Measurements from ENCODE around the gene SPAG8. TPM values are rescaled to one million over a fixed set of nuclear protein-coding genes. Genes with fewer than 3 reads are reported as not detected.

SPAG8 gene
- total RNA-seq, 1 experiment from 2014 or later = 0.29 TPM

DNA sequence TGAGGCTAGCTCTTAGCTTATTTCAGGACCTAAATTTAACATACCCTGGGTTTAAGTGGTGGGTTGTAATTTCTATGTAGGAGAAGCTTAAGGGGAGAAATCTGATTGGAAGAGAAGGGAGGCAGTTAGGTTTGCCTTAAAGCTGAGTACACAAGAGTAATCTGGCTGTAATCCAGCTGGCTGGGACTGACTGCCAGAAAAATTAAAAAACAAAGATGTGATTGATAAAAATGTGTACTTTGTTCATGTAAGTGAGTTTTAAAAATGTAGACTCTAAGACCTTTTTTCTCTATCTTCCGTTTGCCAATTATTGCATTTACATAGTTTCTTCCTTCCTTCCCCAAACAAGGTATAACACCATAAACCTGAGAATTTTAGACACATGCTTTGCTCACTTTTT, 40.5 kb downstream of the SPAG8 start:
- POLR2A ChIA-PET = interaction anchor here (1.2 kb wide), 1 partner anchor 25 kb away, joined by 3 read pairs; no protein-coding TSS in a partner anchor

DNA sequence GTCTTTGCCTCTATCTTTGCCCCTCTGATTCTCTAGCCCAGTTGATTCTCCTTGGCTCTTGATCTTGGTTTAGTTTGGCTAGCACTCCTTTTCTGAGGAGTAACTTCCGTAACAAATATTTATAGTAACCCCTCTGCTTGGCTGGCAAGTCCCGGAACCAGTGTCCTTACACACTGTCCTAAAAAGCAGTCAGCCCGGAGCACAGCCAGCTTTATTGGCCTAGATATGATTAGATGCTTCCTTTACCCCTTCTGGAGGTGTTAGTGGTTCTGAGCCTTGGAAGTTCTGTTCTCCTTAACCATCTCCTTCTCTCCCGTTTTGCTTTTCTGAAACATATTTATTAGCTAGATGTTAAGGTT, 41.0 kb downstream of the SPAG8 start:
- DNase-seq = no peak
- Mint-ChIP-seq H3K4me1 (ENCODE audit: low read depth, unreplicated experiment) (no peaks in the 10 kb centered on the region), H3K4me3 (ENCODE audit: unreplicated experiment) (no peak overlapping the region), H3K9me3 (ENCODE audit: unreplicated experiment) (no peaks in the 10 kb centered on the region), H3K36me3 (ENCODE audit: insufficient read depth, unreplicated experiment) (no peaks in the 10 kb centered on the region), H3K27ac (ENCODE audit: unreplicated experiment) (no peak overlapping the region), H3K27me3 (ENCODE audit: insufficient read depth, unreplicated experiment) (no peaks in the 10 kb centered on the region)
- Histone ChIP-seq H3K36me3 (ENCODE audit: control insufficient read depth, insufficient read depth, low read length) (no peaks in the 10 kb centered on the region), H3K9me3 (no peaks in the 10 kb centered on the region), H3K27me3 (replicated peaks; ENCODE audit: control insufficient read depth, insufficient read depth, low read length) (no peaks in the 10 kb centered on the region), H3K4me1 (peaks cover 16% of the 10 kb centered on the region), H3K4me3 (ENCODE audit: low read depth, low read length) (no peak overlapping the region)
- intact Hi-C loops (cut with micrococcal nuclease; ENCODE audit: unreplicated experiment) = no loop called here
- ChIA-PET POLR2A (no interaction called here), CTCF (interaction anchor here (1.3 to 2.1 kb wide), 3 partner anchors 19 to 111 kb away, joined by 3 to 9 read pairs (median 4); no protein-coding TSS in a partner anchor)
- BruUV-seq (replicated peaks) = no TSS peak
- no peak for TF ChIP-seq CTCF (IDR thresholded peaks at IDR 0.05; ENCODE audit: insufficient read depth in 1 of 2, low read depth in 1 of 2, low read length in 1 of 2, severe bottlenecking in 1 of 2, unreplicated experiment in 1 of 2)

More for the DNA sequence above, 40.5 kb downstream of the SPAG8 start:
- no peak for TF ChIP-seq CTCF (IDR thresholded peaks at IDR 0.05; ENCODE audit: insufficient read depth in 1 of 2, low read depth in 1 of 2, low read length in 1 of 2, severe bottlenecking in 1 of 2, unreplicated experiment in 1 of 2)
- DNase-seq = no peak
- no peaks in the 10 kb centered on the region for H3K9me3 ChIP-seq
- no TSS peak for BruUV-seq (replicated peaks)
- intact Hi-C loops (cut with micrococcal nuclease; ENCODE audit: unreplicated experiment) = no loop called here
- no peaks in the 10 kb centered on the region for H3K27me3 Mint-ChIP-seq (ENCODE audit: insufficient read depth, unreplicated experiment)
- H3K4me1 Mint-ChIP-seq (ENCODE audit: low read depth, unreplicated experiment) = no peaks in the 10 kb centered on the region
- H3K9me3 Mint-ChIP-seq (ENCODE audit: unreplicated experiment) = no peaks in the 10 kb centered on the region
- H3K4me1 ChIP-seq = peaks cover 16% of the 10 kb centered on the region
- H3K27me3 ChIP-seq (replicated peaks; ENCODE audit: control insufficient read depth, insufficient read depth, low read length) = no peaks in the 10 kb centered on the region
- H3K4me3 Mint-ChIP-seq (ENCODE audit: unreplicated experiment) = no peak overlapping the region
- CTCF ChIA-PET = interaction anchor here (0.5 to 2.1 kb wide), 5 partner anchors 11 to 111 kb away, joined by 3 to 9 read pairs (median 4); no protein-coding TSS in a partner anchor
- H3K27ac Mint-ChIP-seq (ENCODE audit: unreplicated experiment) = no peak overlapping the region
- H3K36me3 ChIP-seq (ENCODE audit: control insufficient read depth, insufficient read depth, low read length) = no peaks in the 10 kb centered on the region
- H3K4me3 ChIP-seq (ENCODE audit: low read depth, low read length) = no peak overlapping the region
- H3K36me3 Mint-ChIP-seq (ENCODE audit: insufficient read depth, unreplicated experiment) = no peaks in the 10 kb centered on the region

DNA sequence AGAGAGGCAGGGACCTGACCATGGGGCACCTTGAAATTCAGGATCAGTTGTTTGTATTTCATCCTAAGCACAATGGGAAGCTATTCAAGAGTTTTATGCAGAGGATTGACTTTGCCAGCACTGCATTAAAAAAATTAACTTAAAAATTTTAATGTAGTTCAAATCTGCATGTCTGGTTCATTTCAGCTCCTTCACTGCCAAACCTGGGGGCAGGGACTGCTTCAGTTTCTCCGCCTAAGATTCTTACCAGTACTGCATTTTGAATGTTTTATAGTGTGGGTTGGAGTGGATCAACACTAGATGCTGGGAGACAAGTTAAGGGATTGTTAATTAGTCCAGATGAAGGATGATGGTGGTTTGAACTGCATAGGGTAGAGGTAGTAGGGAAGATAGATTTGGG, 42.3 kb downstream of the SPAG8 start:
- Histone ChIP-seq H3K36me3 (ENCODE audit: control insufficient read depth, insufficient read depth, low read length) (no peaks in the 10 kb centered on the region), H3K9me3 (no peaks in the 10 kb centered on the region), H3K4me3 (ENCODE audit: low read depth, low read length) (no peak overlapping the region), H3K27me3 (replicated peaks; ENCODE audit: control insufficient read depth, insufficient read depth, low read length) (no peaks in the 10 kb centered on the region), H3K4me1 (peaks cover 16% of the 10 kb centered on the region)
- intact Hi-C loops (cut with micrococcal nuclease; ENCODE audit: unreplicated experiment) = no loop called here
- no peak overlapping the region for H3K27ac Mint-ChIP-seq (ENCODE audit: unreplicated experiment)
- DNase-seq = no peak
- H3K27me3 Mint-ChIP-seq (ENCODE audit: insufficient read depth, unreplicated experiment) = no peaks in the 10 kb centered on the region
- H3K9me3 Mint-ChIP-seq (ENCODE audit: unreplicated experiment) = no peaks in the 10 kb centered on the region
- H3K36me3 Mint-ChIP-seq (ENCODE audit: insufficient read depth, unreplicated experiment) = no peaks in the 10 kb centered on the region
- POLR2A ChIA-PET = no interaction called here
- no TSS peak for BruUV-seq (replicated peaks)
- no peak for TF ChIP-seq CTCF (IDR thresholded peaks at IDR 0.05; ENCODE audit: insufficient read depth in 1 of 2, low read depth in 1 of 2, low read length in 1 of 2, severe bottlenecking in 1 of 2, unreplicated experiment in 1 of 2)
- no peak overlapping the region for H3K4me3 Mint-ChIP-seq (ENCODE audit: unreplicated experiment)
- CTCF ChIA-PET = no interaction called here
- no peaks in the 10 kb centered on the region for H3K4me1 Mint-ChIP-seq (ENCODE audit: low read depth, unreplicated experiment)
